Left ventricle myocardium inferior (tissue), 1 donor: Measurements from ENCODE around the gene NECTIN1. TPM values are rescaled to one million over a fixed set of nuclear protein-coding genes. Genes with fewer than 3 reads are reported as not detected.

Experiments
- DNase-seq: peaks from one replicate; pipeline ENCODE4 v3.0.0-alpha.2; 2020
- H3K27ac ChIP-seq: fragments of 200-600 bp; replicated peaks from 2 replicates; pipeline ENCODE4 v1.8.0; 2021
- H3K27me3 ChIP-seq: fragments of 200-600 bp; 2 replicates; pipeline ENCODE4 v1.8.0; 2021; ENCODE audit warnings: low read depth
- H3K36me3 ChIP-seq: fragments of 200-600 bp; 2 replicates; pipeline ENCODE4 v1.8.0; 2021
- H3K4me1 ChIP-seq: fragments of 200-600 bp; 2 replicates; pipeline ENCODE4 v1.8.0; 2021
- H3K4me3 ChIP-seq: fragments of 200-600 bp; 2 replicates; pipeline ENCODE4 v1.8.0; 2021; ENCODE audit warnings: mild to moderate bottlenecking, moderate library complexity
- H3K9me3 ChIP-seq: fragments of 200-600 bp; replicated peaks from 2 replicates; pipeline ENCODE4 v1.8.0; 2021
- CTCF ChIP-seq: fragments of 200-600 bp; IDR thresholded peaks from 2 replicates; pipeline ENCODE4 v1.8.0; 2021; ENCODE audit warnings: antibody characterized with exemption, mild to moderate bottlenecking, borderline replicate concordance
- intact Hi-C: fragments of 100-400 bp; cut with micrococcal nuclease; formaldehyde crosslinking; loops from one replicate; pipeline ENCODE4 v1.11.0; 2022
- total RNA-seq: library from RNA; stranded (reverse); fragmentation: NEBNext Ultra II Directional; extraction: Animal tissue kit (Norgen Biotek cat#: 25700); gene quantifications from one replicate; pipeline ENCODE4 v1.2.1, GENCODE V29; 2021
- donor health status: DM: no; HTN: yes; CAD: no; lungs with severe emphysema.

NECTIN1 gene
- total RNA-seq, 1 donor from 2014 or later, result 22.9 TPM

- no peak for DNase-seq
- Histone ChIP-seq H3K4me3 (no peak overlapping the region), H3K36me3 (peaks cover 40% of the 10 kb centered on the region), H3K4me1 (peaks cover 37% of the 10 kb centered on the region), H3K27me3 (no peaks in the 10 kb centered on the region), H3K27ac (peak overlapping the region; percentile 8), H3K9me3 (no peaks in the 10 kb centered on the region)
- TF ChIP-seq CTCF, result no peak
- intact Hi-C loops, result loop anchor here (5.0 kb wide), 1 partner anchor 433 kb away; no protein-coding TSS in a partner anchor
These were observed 55.2 kb downstream of the NECTIN1 start for GRCh38 chr11:119673759-119674336.

GRCh38 chr11:119673052-119673758 lies 55.8 kb downstream of the NECTIN1 start:
- Histone ChIP-seq H3K36me3 (peaks cover 40% of the 10 kb centered on the region), H3K4me3 (no peak overlapping the region), H3K27ac (peak overlapping the region; percentile 73), H3K9me3 (no peaks in the 10 kb centered on the region), H3K27me3 (no peaks in the 10 kb centered on the region), H3K4me1 (peaks cover 37% of the 10 kb centered on the region)
- TF ChIP-seq CTCF, result no peak
- DNase-seq, result no peak
- intact Hi-C loops, result loop anchor here (5.0 kb wide), 1 partner anchor 434 kb away; no protein-coding TSS in a partner anchor

- DNase-seq, result no peak
- H3K4me3 ChIP-seq, result no peak overlapping the region
- peak overlapping the region; percentile 73 for H3K27ac ChIP-seq
- no peak for TF ChIP-seq CTCF
- peaks cover 37% of the 10 kb centered on the region for H3K4me1 ChIP-seq
- no peaks in the 10 kb centered on the region for H3K9me3 ChIP-seq
- H3K36me3 ChIP-seq, result peaks cover 37% of the 10 kb centered on the region
- no peaks in the 10 kb centered on the region for H3K27me3 ChIP-seq
- intact Hi-C loops, result loop anchor here (5.0 kb wide), 1 partner anchor 435 kb away; no protein-coding TSS in a partner anchor
These were observed 56.4 kb downstream of the NECTIN1 start for GRCh38 chr11:119672597-119672996.

- Histone ChIP-seq H3K4me3 (no peak overlapping the region), H3K27ac (peak overlapping the region; percentile 73), H3K9me3 (no peaks in the 10 kb centered on the region), H3K4me1 (peaks cover 42% of the 10 kb centered on the region), H3K36me3 (peaks cover 27% of the 10 kb centered on the region), H3K27me3 (no peaks in the 10 kb centered on the region)
- no peak for TF ChIP-seq CTCF
- peak; percentile 56 for DNase-seq
- intact Hi-C loops, result loop anchor here (5.0 kb wide), 1 partner anchor 436 kb away; no protein-coding TSS in a partner anchor
These were observed 57.4 kb downstream of the NECTIN1 start for GRCh38 chr11:119671561-119672015.

GRCh38 chr11:119671051-119671450 lies 57.9 kb downstream of the NECTIN1 start:
- no peak overlapping the region for H3K4me3 ChIP-seq
- peak; percentile 89 for DNase-seq
- H3K36me3 ChIP-seq, result peaks cover 22% of the 10 kb centered on the region
- no peaks in the 10 kb centered on the region for H3K9me3 ChIP-seq
- H3K4me1 ChIP-seq, result peaks cover 42% of the 10 kb centered on the region
- no peaks in the 10 kb centered on the region for H3K27me3 ChIP-seq
- intact Hi-C loops, result loop anchor here (5.0 kb wide), 1 partner anchor 436 kb away; no protein-coding TSS in a partner anchor
- peak overlapping the region; percentile 73 for H3K27ac ChIP-seq
- TF ChIP-seq CTCF, result no peak
